ENCODE data around the gene SLAMF9.

Gene SLAMF9

GRCh38 chr1:159932296-159933285 is 21.4 kb downstream of the SLAMF9 start:
- ATAC-seq, result peak; percentile 32 to 34

- no peak for ATAC-seq
These were observed 22.3 kb downstream of the SLAMF9 start for GRCh38 chr1:159931795-159932173.

GRCh38 chr1:159931101-159931794 is 22.8 kb downstream of the SLAMF9 start:
- ATAC-seq, result no peak

- ATAC-seq, result no peak
These were observed 23.4 kb downstream of the SLAMF9 start for GRCh38 chr1:159930634-159931033.

- no peak for ATAC-seq
These were observed 23.8 kb downstream of the SLAMF9 start for GRCh38 chr1:159930216-159930615.

GRCh38 chr1:159929155-159930051 is 24.6 kb downstream of the SLAMF9 start:
- no peak for ATAC-seq

GRCh38 chr1:159928491-159929050 is 25.5 kb downstream of the SLAMF9 start:
- no peak for ATAC-seq

GRCh38 chr1:159927849-159928431 is 26.1 kb downstream of the SLAMF9 start:
- no peak for ATAC-seq

- no peak for ATAC-seq
These were observed 26.7 kb downstream of the SLAMF9 start for GRCh38 chr1:159927211-159927848.

GRCh38 chr1:159925719-159926078 is 28.3 kb downstream of the SLAMF9 start:
- ATAC-seq, result peak; percentile 7 to 9

GRCh38 chr1:159924791-159925718 is 29.0 kb downstream of the SLAMF9 start, which contains the start of gene TAGLN2:
TSS of gene TAGLN2 (minus strand) at chr1:159925507. CDS start at chr1:159920509, 4,998 bp downstream.
- ATAC-seq, result peak; percentile 81 to 84

GRCh38 chr1:159924025-159924790 is 29.8 kb downstream of the SLAMF9 start:
- peak; percentile 23 to 24 for ATAC-seq

- ATAC-seq, result peak; percentile 21 to 25
These were observed 30.6 kb downstream of the SLAMF9 start for GRCh38 chr1:159923203-159924024.

GRCh38 chr1:159922511-159923202 is 31.4 kb downstream of the SLAMF9 start:
- no peak for ATAC-seq

- ATAC-seq, result no peak
These were observed 32.1 kb downstream of the SLAMF9 start for GRCh38 chr1:159921700-159922504.

GRCh38 chr1:159921251-159921650 is 32.8 kb downstream of the SLAMF9 start:
- ATAC-seq, result peak; percentile 3 to 5

- ATAC-seq, result no peak
These were observed 33.4 kb downstream of the SLAMF9 start for GRCh38 chr1:159920651-159921050.
